ENCODE data around the gene CUX1.

Gene CUX1

GRCh38 chr7:101936611-101937231 lies 119.3 kb downstream of the CUX1 start:
- DNase-seq (ENCODE audit: low read depth in 2 of 2) = no peak

GRCh38 chr7:101937717-101938514 lies 120.5 kb downstream of the CUX1 start:
- no peak for DNase-seq (ENCODE audit: low read depth in 2 of 2)

- DNase-seq (ENCODE audit: low read depth in 2 of 2) = no peak
Measured at GRCh38 chr7:101939136-101939695, 121.8 kb downstream of the CUX1 start.

GRCh38 chr7:101940151-101940550 lies 122.7 kb downstream of the CUX1 start:
- DNase-seq (ENCODE audit: low read depth in 2 of 2) = no peak

- DNase-seq (ENCODE audit: low read depth in 2 of 2) = no peak
Measured at GRCh38 chr7:101940830-101941229, 123.4 kb downstream of the CUX1 start.

GRCh38 chr7:101941481-101942383 lies 124.3 kb downstream of the CUX1 start:
- DNase-seq (ENCODE audit: low read depth in 2 of 2) = no peak

DNA sequence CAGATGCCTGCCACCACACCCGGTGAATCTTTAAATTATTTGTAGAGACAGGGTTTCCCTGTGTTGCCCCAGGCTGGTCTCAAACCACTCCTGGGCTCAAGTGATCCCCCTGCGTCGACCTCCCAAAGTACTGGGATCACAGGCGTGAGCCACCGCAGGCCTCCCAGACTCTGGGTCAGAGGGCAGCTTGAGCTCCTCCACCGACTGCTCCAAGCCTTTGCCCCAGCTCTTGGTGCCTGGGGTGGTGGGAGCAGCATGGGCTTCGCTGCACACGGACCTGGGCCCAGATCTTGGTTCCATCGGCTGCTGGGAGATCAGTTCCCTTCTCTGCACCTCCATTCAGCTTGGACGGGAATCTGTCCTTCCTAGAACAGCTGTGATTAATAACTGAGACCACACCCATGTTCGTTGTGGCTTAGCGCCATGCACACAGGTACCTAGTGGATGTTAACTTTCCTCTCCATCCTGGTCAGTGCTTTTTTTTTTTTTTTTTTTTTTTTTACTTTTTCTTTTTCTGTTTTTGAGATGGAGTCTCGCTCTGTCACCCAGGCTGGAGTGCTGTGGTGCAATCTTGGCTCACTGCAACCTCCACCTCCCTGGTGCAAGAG lies 125.3 kb downstream of the CUX1 start:
- DNase-seq (ENCODE audit: low read depth in 2 of 2) = no peak

DNA sequence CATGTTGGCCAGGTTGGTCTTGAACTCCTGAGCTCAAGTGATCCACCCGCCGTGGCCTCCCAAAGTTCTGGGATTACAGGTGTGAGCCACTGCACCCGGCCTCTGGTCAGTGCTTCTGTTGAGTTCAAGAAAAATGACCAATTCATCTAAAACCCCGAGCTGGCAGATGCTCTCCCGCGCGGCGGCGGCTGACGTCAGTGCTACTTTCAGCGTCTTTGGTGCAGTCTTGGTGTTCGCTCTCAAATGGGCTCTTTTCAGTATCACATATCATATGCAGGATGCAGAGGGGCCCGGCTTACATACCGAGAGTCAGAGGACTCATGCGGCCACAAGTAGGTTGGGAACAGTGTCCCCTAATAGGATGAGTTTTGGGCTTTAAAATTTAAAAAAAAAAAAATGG lies 125.9 kb downstream of the CUX1 start:
- DNase-seq (ENCODE audit: low read depth in 2 of 2) = no peak

DNA sequence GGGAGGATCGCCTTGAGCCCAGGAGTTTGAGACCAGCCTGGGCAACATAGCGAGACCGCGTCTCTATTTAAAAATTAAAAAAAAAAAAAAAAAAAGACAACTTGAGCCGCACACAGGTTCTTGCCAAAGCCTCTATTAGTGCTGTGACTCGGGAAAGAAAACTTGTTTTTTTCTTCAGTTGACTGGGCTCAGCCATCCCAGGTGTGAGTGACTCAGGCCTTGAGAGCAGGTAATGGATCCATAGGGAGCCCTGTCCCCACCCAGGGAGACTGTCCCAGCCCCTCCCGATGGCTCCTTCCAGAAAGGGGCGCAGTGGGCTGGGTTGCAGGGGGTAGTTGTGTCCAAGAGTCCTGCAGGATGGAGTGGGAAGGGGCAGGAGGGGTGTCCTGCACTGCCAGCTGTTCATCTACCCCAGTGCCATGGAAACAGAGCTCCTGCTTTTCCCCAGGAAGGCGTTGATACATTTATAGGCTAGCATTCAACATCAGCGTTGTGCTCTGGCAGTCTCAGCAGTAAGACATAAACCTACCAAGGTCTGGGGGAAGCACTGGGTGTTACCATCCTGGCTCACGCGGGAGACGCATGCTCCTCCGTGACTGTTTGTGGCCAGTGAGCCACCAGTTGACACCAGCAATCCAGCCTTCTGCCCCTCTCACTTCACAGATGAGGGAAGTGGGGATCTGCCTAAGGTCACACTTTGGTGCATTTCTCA lies 126.6 kb downstream of the CUX1 start:
- no peak for DNase-seq (ENCODE audit: low read depth in 2 of 2)

- no peak for DNase-seq (ENCODE audit: low read depth in 2 of 2)
Measured at GRCh38 chr7:101944611-101945010, 127.2 kb downstream of the CUX1 start.

DNA sequence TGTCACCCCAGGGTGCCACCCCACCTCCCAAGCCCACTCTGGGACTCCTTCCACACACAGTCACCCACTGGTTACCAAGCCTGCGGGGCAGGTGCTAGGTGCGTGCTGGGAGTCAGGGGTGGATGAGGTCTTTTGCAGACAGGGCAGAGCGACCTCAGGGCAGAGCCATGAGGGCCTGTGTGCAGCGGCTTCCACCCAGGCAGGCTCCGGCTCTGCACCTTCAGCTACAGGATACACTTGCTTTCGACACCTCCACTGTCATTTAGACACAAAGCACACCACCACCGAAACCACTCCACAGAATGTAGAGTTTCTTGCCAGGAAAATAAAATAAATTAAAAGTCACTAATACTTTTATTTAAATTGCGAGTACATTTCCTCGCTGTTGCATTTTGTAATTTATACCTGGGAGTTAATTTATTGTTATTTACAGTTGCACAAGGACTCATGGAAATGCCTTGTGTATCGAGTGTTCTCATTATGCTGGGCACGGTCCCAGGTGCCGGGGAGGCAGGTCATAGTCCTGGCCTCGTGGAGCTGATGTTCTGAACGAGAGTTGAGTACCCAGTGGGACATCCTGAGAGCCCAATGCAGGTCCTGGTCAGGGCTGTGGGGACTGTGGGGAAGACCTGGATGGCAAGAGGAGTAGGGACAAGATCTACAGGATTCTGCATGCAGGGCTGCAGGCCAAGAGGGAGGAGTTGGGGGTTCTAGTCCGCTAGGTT lies 127.8 kb downstream of the CUX1 start:
- DNase-seq (ENCODE audit: low read depth in 2 of 2) = no peak

DNA sequence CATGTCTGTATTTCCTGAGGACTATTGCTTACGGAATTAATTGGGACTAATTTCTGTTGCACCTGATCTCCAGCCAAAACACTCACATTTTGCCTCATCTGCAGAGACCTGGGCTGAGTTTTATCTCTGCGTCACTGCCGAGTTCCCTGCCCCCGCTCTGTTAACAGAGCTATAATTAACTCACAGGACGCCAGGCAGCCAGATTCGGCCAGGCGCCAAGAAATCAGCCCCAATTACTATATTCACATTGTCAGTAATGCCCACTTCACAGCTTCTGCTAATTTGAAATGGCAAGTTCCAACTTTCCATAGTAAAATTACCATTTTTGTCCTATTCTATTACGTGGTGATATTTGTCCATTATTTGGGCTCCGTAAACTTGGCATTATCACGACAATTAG lies 130.5 kb downstream of the CUX1 start:
- DNase-seq (ENCODE audit: low read depth in 2 of 2) = no peak

DNA sequence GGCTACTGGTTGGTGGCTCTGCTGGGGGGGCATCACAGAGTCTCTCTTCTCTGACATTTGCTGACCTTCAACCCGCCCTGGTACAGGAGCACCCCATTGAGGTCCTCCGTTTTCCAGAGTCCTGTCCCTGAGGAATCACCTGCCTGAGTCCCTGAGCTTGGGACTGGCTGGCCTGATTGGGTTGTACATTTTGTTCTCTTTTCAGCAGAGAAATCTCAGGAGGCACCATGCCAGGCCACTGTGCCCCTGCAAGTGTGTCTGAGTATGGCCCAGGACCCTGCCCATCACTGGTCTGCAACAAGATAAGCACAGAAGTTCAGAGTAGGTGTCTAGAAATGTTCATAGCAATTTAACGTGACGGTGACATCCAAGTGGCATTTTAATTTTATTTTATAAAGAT lies 131.2 kb downstream of the CUX1 start:
- no peak for DNase-seq (ENCODE audit: low read depth in 2 of 2)

DNA sequence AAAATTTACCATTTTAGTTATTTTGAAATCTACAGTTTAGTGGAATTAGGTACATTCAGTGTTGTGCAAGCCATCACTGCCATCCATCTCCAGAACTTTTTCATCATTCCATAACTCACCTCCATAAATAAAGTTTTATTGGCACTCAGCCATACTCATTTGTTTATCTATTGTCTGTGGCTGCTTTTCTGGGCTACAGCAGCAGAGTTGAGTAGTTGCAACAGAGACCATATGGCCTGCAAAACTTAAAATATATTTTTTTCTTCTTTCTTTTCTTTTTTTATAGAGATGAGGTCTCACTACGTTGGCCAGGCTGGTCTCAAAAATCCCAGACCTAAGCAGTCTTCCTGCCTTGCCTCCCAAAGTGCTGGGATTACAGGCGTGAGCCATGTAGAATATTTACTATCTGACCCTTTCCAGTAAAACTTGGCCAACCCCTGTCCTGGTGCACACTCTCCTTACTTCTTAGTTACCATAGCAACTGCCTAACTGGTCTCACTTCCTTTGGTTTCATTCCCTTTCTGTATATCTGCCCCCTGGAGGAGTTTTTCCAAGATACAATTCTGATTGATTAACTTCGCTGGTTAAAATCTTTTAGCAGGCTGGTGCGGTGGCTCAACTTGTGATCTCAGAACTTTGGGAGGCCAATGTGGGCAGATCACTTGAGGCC lies 133.2 kb downstream of the CUX1 start:
- DNase-seq (ENCODE audit: low read depth in 2 of 2) = no peak

- DNase-seq (ENCODE audit: low read depth in 2 of 2) = no peak
Measured at GRCh38 chr7:101951757-101952156, 134.3 kb downstream of the CUX1 start.

DNA sequence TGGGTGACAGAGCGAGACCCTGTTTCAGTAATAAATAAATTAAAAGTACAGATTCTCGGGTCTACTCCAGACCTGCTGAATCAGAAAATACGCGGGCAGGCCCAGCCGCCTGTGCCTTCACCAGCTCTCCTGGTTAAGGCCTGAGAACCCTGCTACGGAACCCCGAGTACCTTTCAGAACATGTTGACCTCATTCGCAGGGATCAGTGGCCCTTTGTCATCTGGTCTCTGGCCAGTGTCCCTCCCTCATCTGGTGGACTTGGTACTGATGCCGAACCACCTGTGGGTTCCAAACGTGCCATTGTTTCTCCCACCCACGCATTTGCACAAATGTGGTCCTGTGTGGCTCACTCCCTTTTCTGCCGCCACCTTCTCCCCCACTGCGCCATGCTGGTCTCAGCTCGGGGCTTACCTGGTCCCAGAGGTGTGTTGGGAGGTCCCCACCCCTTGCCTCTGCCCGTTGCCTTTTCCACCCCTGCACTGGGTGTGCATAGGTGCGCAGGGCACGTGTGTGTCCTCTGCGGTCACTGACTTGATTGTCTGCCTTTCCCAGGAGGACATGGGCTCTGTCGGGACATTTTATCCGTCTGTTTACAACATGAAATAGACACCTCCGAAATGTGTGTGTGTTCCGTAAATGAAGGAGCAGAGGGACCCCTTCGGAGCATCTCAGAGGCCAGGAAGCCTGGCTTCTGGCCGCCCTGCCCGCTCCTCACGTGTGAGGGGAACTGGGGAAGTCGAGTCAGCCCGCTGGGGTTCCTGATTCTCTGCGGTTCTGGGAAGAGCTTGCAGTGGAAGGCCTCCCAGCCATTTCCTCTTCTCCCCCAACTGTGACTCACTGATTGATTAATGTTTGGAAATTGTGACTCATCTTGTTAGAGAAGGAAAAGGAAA lies 135.2 kb downstream of the CUX1 start:
- DNase-seq (ENCODE audit: low read depth in 2 of 2) = no peak

GRCh38 chr7:101953248-101953819 lies 135.9 kb downstream of the CUX1 start:
- no peak for DNase-seq (ENCODE audit: low read depth in 2 of 2)

DNA sequence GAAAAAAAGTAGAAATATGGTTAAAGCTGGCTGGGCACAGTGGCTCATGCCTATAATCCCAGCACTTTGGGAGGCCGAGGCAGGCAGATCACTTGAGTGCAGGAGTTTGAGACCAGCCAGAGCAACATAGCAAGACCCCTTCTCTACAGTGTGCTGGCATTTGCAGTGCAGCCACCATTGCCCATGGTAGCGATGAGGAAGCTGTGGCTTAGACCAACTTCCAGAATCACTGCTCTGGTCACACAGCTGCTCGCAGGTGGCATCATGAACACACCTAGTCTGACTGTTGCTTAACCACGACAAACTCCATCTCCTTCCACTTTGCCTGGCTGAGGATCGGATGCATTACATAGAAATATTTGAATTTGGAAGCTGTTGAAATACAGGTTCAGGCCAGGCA lies 137.1 kb downstream of the CUX1 start:
- DNase-seq (ENCODE audit: low read depth in 2 of 2) = no peak

Measured in stimulated activated CD8-positive, alpha-beta memory T cell treated with anti-CD3 and anti-CD28 coated beads, Interleukin-2, amount 100 ng/mL, for 1 hour (primary cell).